CD14-positive monocyte (primary cell): ENCODE results near the gene GJA5. TPM values are rescaled to one million over a fixed set of nuclear protein-coding genes. Genes with fewer than 3 reads are reported as not detected.

Experiments
- DNase-seq, 3 donors: peaks; one replicate each; pipeline ENCODE4 v3.0.0-alpha.2; 2011 to 2022
- H2AFZ ChIP-seq: 2 replicates; pipeline ENCODE4 v1.6.0; 2012; ENCODE audit warnings: mild to moderate bottlenecking, low read depth, low read length, inconsistent platforms; ENCODE audit not compliant: insufficient read depth, poor library complexity, severe bottlenecking
- H3K27ac ChIP-seq, 2 donors: 1 replicate in 1 of 2; 2 replicates in 1 of 2; pipeline ENCODE4 v1.5.1; 2012 to 2013; ENCODE audit warnings: low read length in 2 of 2, control low read depth in 1 of 2, inconsistent platforms in 1 of 2, low read depth in 1 of 2, mild to moderate bottlenecking in 1 of 2
- H3K27me3 ChIP-seq, 2 donors: one replicate each; pipeline versions ENCODE4 v1.6.0 to v1.6.1; 2011 to 2013; ENCODE audit warnings: low read length in 2 of 2; ENCODE audit not compliant: control insufficient read depth in 2 of 2, insufficient read depth in 2 of 2
- H3K36me3 ChIP-seq, 2 donors: replicated peaks in 1 of 2; 1 replicate in 1 of 2; 2 replicates in 1 of 2; pipeline versions ENCODE4 v1.5.1 to v1.6.1; 2012 to 2013; ENCODE audit warnings: low read length in 2 of 2, control low read depth in 1 of 2, inconsistent platforms in 1 of 2, mild to moderate bottlenecking in 1 of 2; ENCODE audit not compliant: insufficient read depth in 2 of 2, control insufficient read depth in 1 of 2
- H3K4me1 ChIP-seq, 2 donors: 1 replicate in 1 of 2; 2 replicates in 1 of 2; pipeline versions ENCODE4 v1.5.1 to v1.6.1; 2012 to 2013; ENCODE audit warnings: low read length in 2 of 2, control low read depth in 1 of 2, inconsistent platforms in 1 of 2, mild to moderate bottlenecking in 1 of 2, moderate library complexity in 1 of 2; ENCODE audit not compliant: insufficient read depth in 2 of 2, control insufficient read depth in 1 of 2
- H3K4me2 ChIP-seq: replicated peaks from 2 replicates; pipeline ENCODE3; 2012; ENCODE audit warnings: low read length, moderate library complexity, mild to moderate bottlenecking; ENCODE audit not compliant: poor library complexity, severe bottlenecking; ENCODE audit errors: extremely low read depth
- H3K4me3 ChIP-seq, 3 experiments: fragments of 200-600 bp in 1 of 3; sonication (generic) in 1 of 3; replicated peaks in 1 of 3; 1 replicate in 2 of 3; 2 replicates in 1 of 3; pipeline ENCODE4 v1.5.1; 2011 to 2013; ENCODE audit warnings: low read length in 3 of 3, mild to moderate bottlenecking in 3 of 3, control low read depth in 2 of 3, low read depth in 2 of 3, inconsistent platforms in 1 of 3, moderate library complexity in 1 of 3
- H3K79me2 ChIP-seq: 2 replicates; pipeline ENCODE4 v1.6.0; 2012; ENCODE audit warnings: mild to moderate bottlenecking, control low read depth, inconsistent platforms, low read length, moderate library complexity; ENCODE audit not compliant: insufficient read depth
- H3K9ac ChIP-seq: 2 replicates; pipeline ENCODE4 v1.6.0; 2017; ENCODE audit warnings: low read length, mild to moderate bottlenecking; ENCODE audit not compliant: insufficient read depth, poor library complexity, severe bottlenecking
- H3K9me3 ChIP-seq, 2 donors: replicated peaks in 1 of 2; 1 replicate in 1 of 2; 2 replicates in 1 of 2; pipeline versions ENCODE4 v1.5.1 to v1.6.1; 2012 to 2013; ENCODE audit warnings: low read length in 2 of 2, control low read depth in 1 of 2; ENCODE audit not compliant: control insufficient read depth in 1 of 2, insufficient read depth in 1 of 2
- H4K20me1 ChIP-seq: 2 replicates; pipeline ENCODE4 v1.6.0; 2012; ENCODE audit warnings: mild to moderate bottlenecking, low read length, control low read depth, moderate library complexity; ENCODE audit not compliant: insufficient read depth
- H3K27ac Mint-ChIP-seq, 7 donors: one replicate each; pipeline ENCODE4 v1.8.0; 2020; ENCODE audit warnings: mild to moderate bottlenecking in 7 of 7, mixed read lengths in 7 of 7, moderate library complexity in 6 of 7, inconsistent platforms in 2 of 7
- H3K27me3 Mint-ChIP-seq, 3 donors: one replicate each; pipeline ENCODE4 v1.8.0; 2021 to 2022; ENCODE audit warnings: low read depth in 3 of 3, mild to moderate bottlenecking in 3 of 3, mixed read lengths in 3 of 3, moderate library complexity in 3 of 3, inconsistent platforms in 1 of 3
- H3K36me3 Mint-ChIP-seq, 2 donors: one replicate each; pipeline ENCODE4 v1.8.0; 2020; ENCODE audit warnings: mixed read lengths in 2 of 2, inconsistent platforms in 1 of 2, mild to moderate bottlenecking in 1 of 2
- H3K4me1 Mint-ChIP-seq: one replicate; pipeline ENCODE4 v1.8.0; 2020; ENCODE audit warnings: mild to moderate bottlenecking, mixed read lengths
- H3K4me3 Mint-ChIP-seq, 2 donors: one replicate each; pipeline ENCODE4 v1.8.0; 2020; ENCODE audit warnings: mild to moderate bottlenecking in 2 of 2, mixed read lengths in 2 of 2, moderate library complexity in 1 of 2
- H3K9me3 Mint-ChIP-seq, 7 donors: one replicate each; pipeline ENCODE4 v1.8.0; 2020 to 2022; ENCODE audit warnings: mixed read lengths in 7 of 7, mild to moderate bottlenecking in 6 of 7, moderate library complexity in 6 of 7, inconsistent platforms in 2 of 7
- WGBS: methylation state at CpG from one replicate; pipeline ENCODE4 v1.1.5; 2013; ENCODE audit warnings: missing lambda C conversion rate; ENCODE audit not compliant: insufficient coverage; 5-methylcytosine and 5-hydroxymethylcytosine counted together
- intact Hi-C, 2 donors: fragments of 100-400 bp; cut with micrococcal nuclease; formaldehyde crosslinking; loops; one replicate each; pipeline versions ENCODE4 v1.15.0 to v1.15.1; 2023
- polyA plus RNA-seq, 3 donors: library from polyadenylated mRNA; depleted of rRNA in 1 of 3; unstranded in 2 of 3; stranded (reverse) in 1 of 3; fragments of 300-500 nt in 2 of 3; fragments of >200 nt in 1 of 3; fragmentation: Illumina TruSeq in 2 of 3; gene quantifications; 1 replicate in 2 of 3; 2 replicates in 1 of 3; pipeline ENCODE4 v1.2.3, GENCODE V29; 2012 to 2021
- TF ChIP-seq, protein P1 (sequence below): fragments of 200-600 bp; IDR thresholded peaks from one replicate; pipeline ENCODE4 v1.8.0; 2022; ENCODE audit warnings: antibody characterized with exemption, mild to moderate bottlenecking

Gene GJA5
- polyA plus RNA-seq, 3 donors: not detected

GRCh38 chr1:147747966-147748365 is 12.4 kb downstream of the GJA5 start:
- no peak overlapping the region for H3K4me2 ChIP-seq
- H3K27me3 ChIP-seq: no peaks in the 10 kb centered on the region
- no peak for DNase-seq
- no peaks in the 10 kb centered on the region for H3K4me1 ChIP-seq
- no peaks in the 10 kb centered on the region for H3K36me3 ChIP-seq
- H4K20me1 ChIP-seq: no peaks in the 10 kb centered on the region
- Mint-ChIP-seq H3K4me3 (no peak overlapping the region), H3K27me3 (peaks cover 0 to 3% (median 2%) of the 10 kb centered on the region in 3 donors), H3K9me3 (peaks cover 0 to 7% (median 2%) of the 10 kb centered on the region in 7 donors), H3K36me3 (no peaks in the 10 kb centered on the region), H3K27ac (no peak overlapping the region), H3K4me1 (no peaks in the 10 kb centered on the region)
- intact Hi-C loops: no loop called here
- TF ChIP-seq, protein P1, sequence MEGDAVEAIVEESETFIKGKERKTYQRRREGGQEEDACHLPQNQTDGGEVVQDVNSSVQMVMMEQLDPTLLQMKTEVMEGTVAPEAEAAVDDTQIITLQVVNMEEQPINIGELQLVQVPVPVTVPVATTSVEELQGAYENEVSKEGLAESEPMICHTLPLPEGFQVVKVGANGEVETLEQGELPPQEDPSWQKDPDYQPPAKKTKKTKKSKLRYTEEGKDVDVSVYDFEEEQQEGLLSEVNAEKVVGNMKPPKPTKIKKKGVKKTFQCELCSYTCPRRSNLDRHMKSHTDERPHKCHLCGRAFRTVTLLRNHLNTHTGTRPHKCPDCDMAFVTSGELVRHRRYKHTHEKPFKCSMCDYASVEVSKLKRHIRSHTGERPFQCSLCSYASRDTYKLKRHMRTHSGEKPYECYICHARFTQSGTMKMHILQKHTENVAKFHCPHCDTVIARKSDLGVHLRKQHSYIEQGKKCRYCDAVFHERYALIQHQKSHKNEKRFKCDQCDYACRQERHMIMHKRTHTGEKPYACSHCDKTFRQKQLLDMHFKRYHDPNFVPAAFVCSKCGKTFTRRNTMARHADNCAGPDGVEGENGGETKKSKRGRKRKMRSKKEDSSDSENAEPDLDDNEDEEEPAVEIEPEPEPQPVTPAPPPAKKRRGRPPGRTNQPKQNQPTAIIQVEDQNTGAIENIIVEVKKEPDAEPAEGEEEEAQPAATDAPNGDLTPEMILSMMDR: no peak
- no peak overlapping the region for H3K9ac ChIP-seq
- no peaks in the 10 kb centered on the region for H3K9me3 ChIP-seq
- no peaks in the 10 kb centered on the region for H3K79me2 ChIP-seq
- H3K27ac ChIP-seq: no peak overlapping the region
- no peak overlapping the region for H3K4me3 ChIP-seq
- no peak overlapping the region for H2AFZ ChIP-seq

- TF ChIP-seq, protein P1: no peak
Measured at GRCh38 chr1:147745271-147745670, 15.1 kb downstream of the GJA5 start.

More at GRCh38 chr1:147745271-147745670, 15.1 kb downstream of the GJA5 start:
- no peaks in the 10 kb centered on the region for H3K4me1 ChIP-seq
- Mint-ChIP-seq H3K4me3 (no peak overlapping the region), H3K36me3 (no peaks in the 10 kb centered on the region), H3K9me3 (peaks cover 0 to 7% (median 2%) of the 10 kb centered on the region in 7 donors), H3K4me1 (no peaks in the 10 kb centered on the region), H3K27me3 (peaks cover 0 to 3% (median 0%) of the 10 kb centered on the region in 3 donors), H3K27ac (no peak overlapping the region)
- no peaks in the 10 kb centered on the region for H3K79me2 ChIP-seq
- H3K27ac ChIP-seq: no peak overlapping the region
- H3K27me3 ChIP-seq: no peaks in the 10 kb centered on the region
- H3K36me3 ChIP-seq: no peaks in the 10 kb centered on the region
- H3K4me3 ChIP-seq: no peak overlapping the region
- intact Hi-C loops: no loop called here
- no peak overlapping the region for H3K4me2 ChIP-seq
- H3K9ac ChIP-seq: no peak overlapping the region
- H4K20me1 ChIP-seq: no peaks in the 10 kb centered on the region
- no CpG with 5 or more reads among the region's 4 CpGs for whole genome bisulfite sequencing
- H2AFZ ChIP-seq: no peak overlapping the region
- no peaks in the 10 kb centered on the region for H3K9me3 ChIP-seq
- no peak for DNase-seq
